Duodenal mucosa (tissue), 2 donors: Measurements from ENCODE around the gene CFAP92.

ENCODE experiments used
- H3K27ac ChIP-seq: one replicate; pipeline ENCODE4 v1.7.0; 2013; ENCODE audit warnings: low read depth, low read length
- H3K27me3 ChIP-seq, 2 donors: one replicate each; pipeline ENCODE4 v1.7.0; 2013; ENCODE audit warnings: low read length in 2 of 2, control low read depth in 1 of 2; ENCODE audit not compliant: insufficient read depth in 2 of 2, control insufficient read depth in 1 of 2
- H3K36me3 ChIP-seq, 2 donors: one replicate each; pipeline ENCODE4 v1.7.0; 2013; ENCODE audit warnings: low read length in 2 of 2, control low read depth in 1 of 2; ENCODE audit not compliant: insufficient read depth in 2 of 2, control insufficient read depth in 1 of 2
- H3K4me1 ChIP-seq, 2 donors: one replicate each; pipeline ENCODE4 v1.7.0; 2013; ENCODE audit warnings: low read length in 2 of 2, control low read depth in 1 of 2; ENCODE audit not compliant: insufficient read depth in 2 of 2, control insufficient read depth in 1 of 2
- H3K4me3 ChIP-seq, 2 donors: one replicate each; pipeline ENCODE4 v1.7.0; 2013; ENCODE audit warnings: low read length in 2 of 2, low read depth in 1 of 2
- H3K9ac ChIP-seq, 2 donors: one replicate each; pipeline ENCODE4 v1.7.0; 2013; ENCODE audit warnings: low read length in 2 of 2, low read depth in 1 of 2
- H3K9me3 ChIP-seq, 2 donors: one replicate each; pipeline ENCODE4 v1.7.0; 2013; ENCODE audit warnings: low read length in 2 of 2, control low read depth in 1 of 2; ENCODE audit not compliant: control insufficient read depth in 1 of 2

CFAP92 gene

DNA sequence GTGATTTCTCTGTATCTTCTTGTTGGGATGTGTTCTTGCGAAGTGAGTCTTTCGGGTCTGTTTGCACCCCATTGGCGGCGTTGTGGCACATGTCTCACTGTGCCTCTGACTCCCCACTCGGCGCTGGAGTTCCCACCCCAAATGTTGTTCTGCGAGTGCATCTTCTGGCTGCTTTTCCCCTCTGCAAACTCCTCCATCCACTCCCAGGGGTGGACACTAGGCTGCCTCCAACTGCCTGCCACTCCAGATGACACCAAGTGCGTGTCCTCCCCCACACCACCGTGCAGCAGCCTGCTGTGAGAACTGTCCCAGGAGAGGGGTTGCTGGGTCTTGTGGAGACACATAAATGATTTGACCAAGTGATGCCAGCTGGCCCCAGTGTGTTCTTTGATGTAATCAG lies 24.9 kb upstream of the CFAP92 start:
- Histone ChIP-seq H3K36me3 (no peaks in the 10 kb centered on the region), H3K27ac (no peak overlapping the region), H3K4me3 (no peak overlapping the region), H3K27me3 (no peaks in the 10 kb centered on the region), H3K9ac (no peak overlapping the region), H3K9me3 (no peaks in the 10 kb centered on the region), H3K4me1 (peaks cover 20 to 24% of the 10 kb centered on the region in 2 donors)

DNA sequence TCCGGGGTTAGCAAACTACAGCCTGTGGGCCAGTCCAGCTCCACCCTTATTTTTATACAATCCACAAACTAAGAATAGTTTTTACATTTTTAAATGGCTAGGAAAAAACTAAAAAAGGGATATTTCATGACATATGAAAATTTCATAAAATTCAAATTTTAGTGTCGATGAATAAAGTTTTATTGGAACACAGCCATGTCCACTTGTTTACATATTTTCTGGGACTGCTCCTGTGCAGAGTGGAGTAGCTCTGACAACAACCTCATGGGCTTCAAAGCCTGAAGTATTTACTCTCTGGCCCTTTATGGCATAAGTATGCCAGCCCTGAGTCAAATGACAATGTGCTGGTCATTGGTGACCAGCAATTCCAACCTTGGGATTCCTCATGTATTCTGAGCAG lies 24.4 kb upstream of the CFAP92 start:
- Histone ChIP-seq H3K27ac (no peak overlapping the region), H3K4me1 (peaks cover 20 to 24% of the 10 kb centered on the region in 2 donors), H3K36me3 (no peaks in the 10 kb centered on the region), H3K9ac (no peak overlapping the region), H3K27me3 (no peaks in the 10 kb centered on the region), H3K9me3 (no peaks in the 10 kb centered on the region), H3K4me3 (no peak overlapping the region)

DNA sequence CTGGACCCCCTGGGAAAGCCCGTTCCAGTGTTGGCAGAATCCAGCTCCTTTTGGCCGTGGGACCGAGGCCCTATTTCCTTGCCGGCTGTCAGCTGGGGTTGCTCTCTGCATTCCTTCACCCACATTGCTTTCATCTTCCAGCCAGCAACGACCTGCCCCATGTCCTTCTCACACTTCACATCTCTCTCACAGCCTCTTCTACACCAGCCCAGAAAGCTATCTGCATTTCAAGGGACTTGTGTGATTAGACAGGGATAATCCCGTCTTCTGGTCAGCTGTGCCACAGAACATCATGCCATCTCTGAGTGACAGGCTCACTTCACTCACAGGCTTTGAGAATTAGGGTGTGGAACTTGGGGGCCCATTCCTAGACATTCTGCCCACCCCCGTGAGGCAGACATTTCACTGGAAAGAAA lies 23.6 kb upstream of the CFAP92 start:
- Histone ChIP-seq H3K9ac (no peak overlapping the region), H3K27ac (no peak overlapping the region), H3K4me1 (peaks cover 20 to 24% of the 10 kb centered on the region in 2 donors), H3K9me3 (no peaks in the 10 kb centered on the region), H3K27me3 (no peaks in the 10 kb centered on the region), H3K4me3 (no peak overlapping the region), H3K36me3 (no peaks in the 10 kb centered on the region)

DNA sequence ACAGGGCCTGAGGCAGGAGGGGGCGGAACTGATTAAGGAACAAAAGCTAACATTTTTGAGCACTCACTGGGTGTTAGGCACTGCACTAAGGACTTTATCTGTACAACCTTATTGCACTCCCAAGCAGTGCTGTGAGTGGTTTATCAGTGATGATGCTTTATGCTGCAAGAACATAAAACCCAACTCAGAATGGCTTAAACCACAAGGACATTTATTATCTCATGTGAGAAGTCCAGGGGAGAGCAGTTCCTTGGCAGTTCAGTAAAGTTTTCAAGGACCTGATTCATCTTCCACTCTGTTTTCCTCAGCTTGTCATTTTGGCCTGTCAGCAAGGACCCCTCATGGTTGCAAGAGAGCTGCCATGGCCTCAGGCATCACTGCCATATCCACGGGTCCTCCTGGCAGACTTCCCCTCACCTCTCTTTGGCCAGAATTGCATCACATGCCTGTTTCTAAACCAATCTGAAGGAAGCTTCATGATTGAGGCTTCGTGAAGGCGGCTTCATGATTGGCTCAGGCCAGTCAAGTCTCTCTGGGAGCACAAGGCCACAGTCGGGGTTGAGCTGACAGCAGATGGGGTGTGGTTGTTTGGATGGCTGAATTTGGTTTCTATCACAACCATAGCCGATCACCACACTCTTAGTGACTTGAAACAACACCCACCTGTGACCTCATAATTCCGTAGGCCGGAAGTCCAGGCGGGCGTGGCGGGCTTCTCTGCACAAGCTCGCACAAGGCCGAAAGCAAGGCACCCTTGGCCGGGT lies 23.0 kb upstream of the CFAP92 start:
- Histone ChIP-seq H3K4me3 (no peak overlapping the region), H3K27ac (no peak overlapping the region), H3K4me1 (peaks cover 20 to 24% of the 10 kb centered on the region in 2 donors), H3K27me3 (no peaks in the 10 kb centered on the region), H3K9ac (no peak overlapping the region), H3K9me3 (no peaks in the 10 kb centered on the region), H3K36me3 (no peaks in the 10 kb centered on the region)

DNA sequence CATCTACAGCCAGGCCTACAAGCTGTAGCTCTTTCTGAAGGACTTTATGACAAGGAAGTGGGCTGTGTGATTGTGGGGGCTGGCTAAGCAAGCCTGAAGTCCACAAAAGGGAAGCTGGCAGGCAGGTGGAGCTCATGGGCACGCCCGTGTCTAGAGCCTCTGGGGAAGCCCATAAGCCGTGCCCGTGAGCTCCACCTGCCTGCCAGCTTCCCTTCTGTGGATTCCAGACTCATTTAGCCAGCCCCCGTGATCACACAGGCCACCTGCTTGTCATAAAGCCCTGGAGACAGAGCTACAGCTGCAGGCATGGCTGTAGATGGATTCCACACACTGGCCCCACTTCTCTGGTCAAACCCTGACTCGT lies 22.5 kb upstream of the CFAP92 start:
- Histone ChIP-seq H3K27me3 (no peaks in the 10 kb centered on the region), H3K4me3 (no peak overlapping the region), H3K9ac (no peak overlapping the region), H3K9me3 (no peaks in the 10 kb centered on the region), H3K36me3 (no peaks in the 10 kb centered on the region), H3K27ac (peak overlapping the region; percentile 37), H3K4me1 (peaks cover 20 to 24% of the 10 kb centered on the region in 2 donors)

DNA sequence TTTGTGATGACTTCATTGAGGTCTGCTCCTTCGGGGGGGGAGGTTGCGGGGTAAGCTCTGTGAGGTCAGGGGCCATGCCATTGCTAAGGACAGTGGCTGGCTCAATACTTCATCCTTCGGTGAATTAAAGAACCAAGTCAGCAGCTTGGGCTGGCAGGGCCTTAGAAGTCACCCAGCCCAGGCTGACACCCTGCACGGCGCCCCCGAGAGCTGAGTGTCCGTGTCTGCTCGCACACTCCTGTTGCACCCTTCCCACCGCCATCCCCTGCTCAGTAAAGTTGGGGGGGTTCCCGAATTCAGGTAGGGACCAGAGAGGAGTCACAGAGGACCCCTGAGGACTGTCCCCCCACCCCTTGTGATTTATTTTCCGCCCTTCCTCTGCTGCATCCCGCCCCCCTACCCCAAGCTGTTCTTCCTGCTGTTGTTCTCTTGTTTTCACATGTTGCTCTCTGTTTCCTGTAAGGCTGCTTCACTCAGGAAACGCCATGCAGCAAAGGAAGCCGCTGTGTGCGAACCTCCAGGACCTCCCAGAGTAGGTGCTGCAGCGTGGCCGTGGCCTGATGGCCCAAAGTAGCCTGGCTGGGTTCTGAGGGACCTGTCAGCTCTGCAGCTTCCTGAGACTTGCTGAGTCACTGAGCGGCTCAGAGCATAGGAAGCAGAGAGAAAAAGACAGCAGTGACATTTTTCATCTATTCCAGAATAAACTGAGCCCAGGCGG lies 21.7 kb upstream of the CFAP92 start:
- Histone ChIP-seq H3K27me3 (no peaks in the 10 kb centered on the region), H3K9ac (peak overlapping the region in 1 of 2 donors; percentile 7), H3K4me3 (no peak overlapping the region), H3K9me3 (no peaks in the 10 kb centered on the region), H3K36me3 (no peaks in the 10 kb centered on the region), H3K4me1 (peaks cover 20 to 24% of the 10 kb centered on the region in 2 donors), H3K27ac (no peak overlapping the region)

DNA sequence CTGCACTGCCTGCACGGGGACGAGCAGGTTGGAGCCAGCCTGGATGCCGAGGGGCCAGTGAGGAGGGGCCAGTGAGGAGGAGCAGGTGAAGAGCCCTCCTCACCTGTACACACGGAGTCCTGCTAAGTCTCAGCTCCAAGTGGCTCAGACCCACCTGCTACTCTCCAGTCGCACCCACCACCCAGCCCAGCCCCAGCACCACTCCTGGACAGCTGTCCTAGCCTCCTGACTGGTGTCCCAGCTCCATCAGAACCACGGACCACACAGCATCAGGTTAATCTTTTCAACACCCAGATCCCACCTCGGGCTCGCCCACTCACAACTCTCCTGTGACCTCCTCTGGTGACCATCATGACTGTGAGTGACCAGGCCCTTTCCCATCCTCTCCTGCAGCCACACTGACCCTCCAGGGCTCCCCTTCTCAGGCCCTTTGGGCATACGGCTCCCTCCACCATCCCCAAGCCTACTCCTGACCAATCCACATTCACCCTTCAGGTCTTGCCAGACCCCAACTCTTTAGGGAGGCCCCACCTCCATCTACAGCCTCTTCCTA lies 21.0 kb upstream of the CFAP92 start:
- Histone ChIP-seq H3K9ac (peak overlapping the region in 1 of 2 donors; percentile 7), H3K27ac (peak overlapping the region; percentile 46)

DNA sequence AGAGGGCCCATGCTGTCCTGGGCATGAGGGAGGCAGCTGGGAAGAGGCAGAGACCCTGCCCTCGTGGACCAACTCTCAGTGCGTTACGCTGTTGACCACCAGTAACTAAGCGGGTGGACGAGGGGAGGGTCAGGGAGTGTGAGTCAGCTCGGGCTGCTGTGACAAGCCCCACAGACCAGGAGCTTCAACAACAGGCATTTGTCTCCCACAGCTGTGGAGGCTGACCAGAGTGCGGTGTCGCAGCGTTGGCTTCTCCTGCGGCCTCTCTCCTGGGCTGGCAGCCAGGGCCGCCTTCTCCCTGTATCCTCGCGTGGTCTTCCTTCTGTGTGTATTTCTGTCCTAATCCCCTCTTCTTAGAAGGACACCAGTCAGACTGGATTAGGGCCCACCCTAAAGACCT lies 20.3 kb upstream of the CFAP92 start:
- Histone ChIP-seq H3K9me3 (no peaks in the 10 kb centered on the region), H3K27me3 (no peaks in the 10 kb centered on the region), H3K27ac (peak overlapping the region; percentile 46), H3K4me3 (no peak overlapping the region), H3K9ac (no peak overlapping the region), H3K4me1 (peaks cover 20 to 24% of the 10 kb centered on the region in 2 donors), H3K36me3 (no peaks in the 10 kb centered on the region)

More for the DNA sequence above, 21.0 kb upstream of the CFAP92 start:
- no peaks in the 10 kb centered on the region for H3K27me3 ChIP-seq
- H3K36me3 ChIP-seq: no peaks in the 10 kb centered on the region
- H3K4me3 ChIP-seq: no peak overlapping the region
- H3K9me3 ChIP-seq: no peaks in the 10 kb centered on the region
- H3K4me1 ChIP-seq: peaks cover 20 to 24% of the 10 kb centered on the region in 2 donors

DNA sequence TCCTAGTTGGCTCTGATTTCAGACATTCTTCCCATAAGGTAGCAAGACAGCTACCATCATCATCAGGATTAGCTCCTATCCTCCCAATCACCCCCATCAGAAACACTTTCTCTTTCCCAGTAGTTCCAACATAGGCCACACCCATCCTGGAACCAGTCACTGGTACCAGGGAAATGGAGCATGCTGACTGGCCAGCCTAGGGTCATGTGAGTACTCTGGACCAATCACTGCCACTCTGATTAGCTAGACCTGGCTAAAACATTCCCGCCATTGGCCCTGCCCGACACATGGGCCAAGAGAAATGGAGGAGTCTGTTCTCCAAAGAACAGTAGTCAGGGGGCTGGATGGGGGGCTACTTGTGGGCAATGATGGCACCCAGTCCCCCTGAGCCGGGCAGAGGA lies 19.6 kb upstream of the CFAP92 start:
- H3K4me3 ChIP-seq: no peak overlapping the region
- H3K27me3 ChIP-seq: no peaks in the 10 kb centered on the region
- peak overlapping the region; percentile 45 for H3K27ac ChIP-seq
- H3K9me3 ChIP-seq: no peaks in the 10 kb centered on the region
- no peak overlapping the region for H3K9ac ChIP-seq
- no peaks in the 10 kb centered on the region for H3K36me3 ChIP-seq
- peaks cover 20 to 24% of the 10 kb centered on the region in 2 donors for H3K4me1 ChIP-seq

DNA sequence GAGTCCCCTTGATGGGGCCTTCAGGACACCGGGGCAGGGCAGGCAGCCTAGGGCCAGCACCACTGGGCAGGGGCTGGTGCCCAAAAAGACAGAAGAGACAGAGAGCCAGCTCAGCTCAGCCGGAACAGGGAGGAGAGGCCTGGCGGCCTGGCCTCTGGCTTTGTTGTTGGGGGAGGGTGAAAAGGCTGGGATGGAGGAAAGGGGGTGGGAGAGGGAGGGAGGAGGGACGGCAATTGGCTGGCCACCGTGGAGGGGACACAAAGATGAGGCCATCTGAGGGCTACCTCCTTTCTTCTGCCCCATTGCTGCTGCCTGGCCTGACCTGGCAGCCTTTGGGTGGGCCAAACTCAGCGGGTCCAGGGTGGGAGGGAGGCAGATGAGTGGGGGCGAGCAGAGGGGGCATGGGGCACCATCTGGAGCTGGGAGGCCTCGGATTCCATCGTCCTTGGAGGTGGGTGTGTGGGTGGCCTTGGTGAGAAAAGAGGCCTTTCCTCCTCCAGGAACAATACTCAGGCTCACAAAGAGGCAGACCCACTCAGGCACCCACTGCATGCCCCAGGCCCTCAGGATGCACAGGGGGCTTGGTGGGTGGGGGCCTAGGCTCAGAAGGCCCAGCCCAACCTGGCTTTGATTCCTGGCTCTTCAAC lies 16.6 kb upstream of the CFAP92 start:
- H3K9ac ChIP-seq: no peak overlapping the region
- H3K36me3 ChIP-seq: no peaks in the 10 kb centered on the region
- H3K4me3 ChIP-seq: no peak overlapping the region
- H3K27ac ChIP-seq: no peak overlapping the region
- no peaks in the 10 kb centered on the region for H3K27me3 ChIP-seq
- H3K9me3 ChIP-seq: no peaks in the 10 kb centered on the region
- H3K4me1 ChIP-seq: peaks cover 8 to 9% of the 10 kb centered on the region in 2 donors
